Activated CD4-positive, alpha-beta T cell treated with anti-CD3 and anti-CD28 coated beads for 36 hours (primary cell): ENCODE data around the gene ACSF2. TPM values are rescaled to one million over a fixed set of nuclear protein-coding genes. Genes with fewer than 3 reads are reported as not detected.

Experiments
- ATAC-seq: fragments of 200-7000 bp; cut with Tn5 transposase; one replicate; pipeline ENCODE4 v1.10.0; 2021; ENCODE audit warnings: mild to moderate bottlenecking, moderate library complexity
- CTCF ChIA-PET: fragments of 350-600 bp; sonication (Branson Sonifier 250); formaldehyde crosslinking; loops from one replicate; lab custom pipeline; 2021; ENCODE audit warnings: antibody characterized with exemption; lab: Charles Lee
- POLR2A ChIA-PET: fragments of 350-600 bp; sonication (Branson Sonifier 250); formaldehyde crosslinking; loops from one replicate; lab custom pipeline; 2021; ENCODE audit warnings: antibody characterized with exemption, inconsistent platforms; lab: Charles Lee
- DNase-seq: peaks from one replicate; pipeline ENCODE4 v3.0.0-alpha.2; 2020
- H3K27ac Mint-ChIP-seq: one replicate; pipeline ENCODE4 v1.8.0; 2021; ENCODE audit warnings: mixed read lengths
- H3K27me3 Mint-ChIP-seq: one replicate; pipeline ENCODE4 v1.8.0; 2021; ENCODE audit warnings: mixed read lengths
- H3K36me3 Mint-ChIP-seq: one replicate; pipeline ENCODE4 v1.8.0; 2021; ENCODE audit warnings: low read depth, mixed read lengths
- H3K4me1 Mint-ChIP-seq: one replicate; pipeline ENCODE4 v1.8.0; 2021; ENCODE audit warnings: mixed read lengths
- H3K4me3 Mint-ChIP-seq: one replicate; pipeline ENCODE4 v1.8.0; 2021; ENCODE audit warnings: mild to moderate bottlenecking, moderate library complexity, mixed read lengths
- H3K9me3 Mint-ChIP-seq: one replicate; pipeline ENCODE4 v1.8.0; 2021; ENCODE audit warnings: low read depth, mixed read lengths
- intact Hi-C, 2 experiments: fragments of 100-400 bp; cut with DNase I in 1 of 2; cut with micrococcal nuclease in 1 of 2; formaldehyde crosslinking; loops; one replicate each; pipeline versions ENCODE4 v1.14.2 to v1.15.1; 2022 to 2024; cut with DNase I, micrococcal nuclease
- total RNA-seq, 2 experiments: library from RNA; stranded (reverse); gene quantifications; one replicate each; pipeline ENCODE4 v1.2.3, GENCODE V29; 2021

Gene ACSF2
- total RNA-seq, 2 experiments from 2014 or later: 15.0 to 15.7 TPM

GRCh38 chr17:50505591-50506130 is 79.6 kb downstream of the ACSF2 start:
- ChIA-PET POLR2A (no interaction called here), CTCF (interaction anchor here (0.8 to 2.3 kb wide), 4 partner anchors 12 to 125 kb away, joined by 3 to 5 read pairs (median 4); no protein-coding TSS in a partner anchor)
- DNase-seq: no peak
- H3K4me3 Mint-ChIP-seq: no peak overlapping the region
- peaks cover 2% of the 10 kb centered on the region for H3K27me3 Mint-ChIP-seq
- peaks cover 17% of the 10 kb centered on the region for H3K4me1 Mint-ChIP-seq
- ATAC-seq: no peak
- intact Hi-C loops: no loop called here
- H3K36me3 Mint-ChIP-seq: no peaks in the 10 kb centered on the region
- no peaks in the 10 kb centered on the region for H3K9me3 Mint-ChIP-seq
- no peak overlapping the region for H3K27ac Mint-ChIP-seq

GRCh38 chr17:50506298-50506697 is 80.3 kb downstream of the ACSF2 start:
- POLR2A ChIA-PET: no interaction called here
- Mint-ChIP-seq H3K4me1 (peaks cover 24% of the 10 kb centered on the region), H3K9me3 (no peaks in the 10 kb centered on the region), H3K36me3 (no peaks in the 10 kb centered on the region), H3K27ac (no peak overlapping the region), H3K4me3 (no peak overlapping the region), H3K27me3 (peaks cover 2% of the 10 kb centered on the region)
- ATAC-seq (no peak), DNase-seq (no peak)
- intact Hi-C loops: no loop called here
- CTCF ChIA-PET: interaction anchor here (0.6 to 2.3 kb wide), 3 partner anchors 12 to 336 kb away, joined by 3 to 5 read pairs (median 3); no protein-coding TSS in a partner anchor

- ATAC-seq (peak; percentile 38), DNase-seq (peak; percentile 85)
- Mint-ChIP-seq H3K27me3 (peaks cover 4% of the 10 kb centered on the region), H3K36me3 (no peaks in the 10 kb centered on the region), H3K27ac (peak within 1 kb of the TSS; percentile 77), H3K4me3 (peak within 1 kb of the TSS; percentile 72), H3K4me1 (peaks cover 34% of the 10 kb centered on the region), H3K9me3 (no peaks in the 10 kb centered on the region)
- ChIA-PET CTCF (no interaction called here), POLR2A (no interaction called here)
- intact Hi-C loops: loop anchor here (1.0 to 2.0 kb wide), 2 partner anchors 29 to 199 kb away; partner anchors contain the start of genes ANKRD40 (in 1 of the 2) and RSAD1 (in 1 of the 2)
These were observed 82.0 kb downstream of the ACSF2 start, which contains the start of gene MYCBPAP for GRCh38 chr17:50507871-50508572. Gene MYCBPAP, plus strand, starts transcription at chr17:50508439. Its CDS starts 236 bp downstream, at chr17:50508675.

- POLR2A ChIA-PET: interaction anchor here (0.6 kb wide), 1 partner anchor 14 kb away, joined by 4 read pairs; no protein-coding TSS in a partner anchor
- Mint-ChIP-seq H3K27ac (peak overlapping the region; percentile 43), H3K9me3 (no peaks in the 10 kb centered on the region), H3K4me3 (peak overlapping the region; percentile 72), H3K27me3 (peaks cover 4% of the 10 kb centered on the region), H3K36me3 (no peaks in the 10 kb centered on the region), H3K4me1 (peaks cover 31% of the 10 kb centered on the region)
- CTCF ChIA-PET: no interaction called here
- intact Hi-C loops: loop anchor here (1.0 to 2.0 kb wide), 2 partner anchors 30 to 198 kb away; partner anchors contain the start of genes ANKRD40 (in 1 of the 2) and RSAD1 (in 1 of the 2)
- no peak for DNase-seq
- no peak for ATAC-seq
These were observed 82.8 kb downstream of the ACSF2 start for GRCh38 chr17:50508573-50509460.

- H3K27me3 Mint-ChIP-seq: peaks cover 2% of the 10 kb centered on the region
- peak; percentile 74 for DNase-seq
- peak overlapping the region; percentile 61 for H3K27ac Mint-ChIP-seq
- CTCF ChIA-PET: interaction anchor here (0.6 to 1.6 kb wide), 5 partner anchors 10 to 36 kb away, joined by 3 to 8 read pairs (median 6); partner anchors contain the start of gene RSAD1
- H3K9me3 Mint-ChIP-seq: no peaks in the 10 kb centered on the region
- peaks cover 29% of the 10 kb centered on the region for H3K4me1 Mint-ChIP-seq
- peak; percentile 94 for ATAC-seq
- POLR2A ChIA-PET: interaction anchor here (0.6 kb wide), 1 partner anchor 530 kb away, joined by 3 read pairs; no protein-coding TSS in a partner anchor
- intact Hi-C loops: loop anchor here in 1 of 2 experiments (1.0 kb wide), 5 partner anchors 31 to 355 kb away; partner anchors contain the start of genes CACNA1G, EME1, MRPL27 and RSAD1
- H3K36me3 Mint-ChIP-seq: no peaks in the 10 kb centered on the region
- no peak overlapping the region for H3K4me3 Mint-ChIP-seq
These were observed 85.0 kb downstream of the ACSF2 start for GRCh38 chr17:50511058-50511457.

- no peak overlapping the region for H3K27ac Mint-ChIP-seq
- H3K9me3 Mint-ChIP-seq: no peaks in the 10 kb centered on the region
- peaks cover 2% of the 10 kb centered on the region for H3K27me3 Mint-ChIP-seq
- intact Hi-C loops: no loop called here
- ATAC-seq (no peak), DNase-seq (no peak)
- peaks cover 30% of the 10 kb centered on the region for H3K4me1 Mint-ChIP-seq
- H3K36me3 Mint-ChIP-seq: no peaks in the 10 kb centered on the region
- CTCF ChIA-PET: interaction anchor here (1.0 kb wide), 1 partner anchor 33 kb away, joined by 3 read pairs; no protein-coding TSS in a partner anchor
- no peak overlapping the region for H3K4me3 Mint-ChIP-seq
- POLR2A ChIA-PET: no interaction called here
These were observed 87.5 kb downstream of the ACSF2 start for GRCh38 chr17:50513495-50513894.

- Mint-ChIP-seq H3K4me3 (no peak overlapping the region), H3K4me1 (peaks cover 25% of the 10 kb centered on the region), H3K36me3 (no peaks in the 10 kb centered on the region), H3K9me3 (no peaks in the 10 kb centered on the region), H3K27me3 (peaks cover 2% of the 10 kb centered on the region), H3K27ac (no peak overlapping the region)
- DNase-seq (no peak), ATAC-seq (no peak)
- ChIA-PET CTCF (interaction anchor here (0.6 to 1.0 kb wide), 2 partner anchors 14 to 442 kb away, joined by 3 read pairs; no protein-coding TSS in a partner anchor), POLR2A (no interaction called here)
- intact Hi-C loops: no loop called here
These were observed 88.4 kb downstream of the ACSF2 start for GRCh38 chr17:50514388-50514787.

- no peaks in the 10 kb centered on the region for H3K36me3 Mint-ChIP-seq
- no peak overlapping the region for H3K27ac Mint-ChIP-seq
- H3K27me3 Mint-ChIP-seq: peaks cover 2% of the 10 kb centered on the region
- POLR2A ChIA-PET: no interaction called here
- H3K4me3 Mint-ChIP-seq: no peak overlapping the region
- CTCF ChIA-PET: interaction anchor here (0.6 to 1.0 kb wide), 4 partner anchors 10 to 1240 kb away, joined by 3 to 4 read pairs (median 3); no protein-coding TSS in a partner anchor
- no peak for ATAC-seq
- no peak for DNase-seq
- no peaks in the 10 kb centered on the region for H3K9me3 Mint-ChIP-seq
- peaks cover 25% of the 10 kb centered on the region for H3K4me1 Mint-ChIP-seq
- intact Hi-C loops: no loop called here
These were observed 89.1 kb downstream of the ACSF2 start for GRCh38 chr17:50514936-50515702.

GRCh38 chr17:50517011-50517410 is 91.0 kb downstream of the ACSF2 start:
- no peak for DNase-seq
- ChIA-PET POLR2A (no interaction called here), CTCF (interaction anchor here (0.6 to 1.1 kb wide), 5 partner anchors 13 to 430 kb away, joined by 3 to 4 read pairs (median 3); no protein-coding TSS in a partner anchor)
- no peak for ATAC-seq
- peaks cover 9% of the 10 kb centered on the region for H3K4me1 Mint-ChIP-seq
- no peaks in the 10 kb centered on the region for H3K9me3 Mint-ChIP-seq
- no peaks in the 10 kb centered on the region for H3K36me3 Mint-ChIP-seq
- H3K27ac Mint-ChIP-seq: no peak overlapping the region
- H3K4me3 Mint-ChIP-seq: no peak overlapping the region
- peaks cover 2% of the 10 kb centered on the region for H3K27me3 Mint-ChIP-seq
- intact Hi-C loops: no loop called here
